C4-2B (cell line): ENCODE data around the gene LIN7A.
"Not testable (repeated sequence)": the region's sequence is repeated elsewhere in the genome, so short reads cannot be mapped to it uniquely, and the experiment has no call there.

Source experiments
- H3K27ac ChIP-seq: fragments of 450-650 bp; 2 replicates; pipeline ENCODE4 v1.5.1; 2017
- ZFX ChIP-seq: fragments of 450-650 bp; IDR thresholded peaks from 2 replicates; pipeline ENCODE4 v1.6.1; 2017
- TF ChIP-seq, protein P1 (sequence below): fragments of 450-650 bp; conservative IDR thresholded peaks from 2 replicates; pipeline ENCODE4 v1.5.1; 2017; ENCODE audit warnings: mild to moderate bottlenecking

The LIN7A gene

DNA sequence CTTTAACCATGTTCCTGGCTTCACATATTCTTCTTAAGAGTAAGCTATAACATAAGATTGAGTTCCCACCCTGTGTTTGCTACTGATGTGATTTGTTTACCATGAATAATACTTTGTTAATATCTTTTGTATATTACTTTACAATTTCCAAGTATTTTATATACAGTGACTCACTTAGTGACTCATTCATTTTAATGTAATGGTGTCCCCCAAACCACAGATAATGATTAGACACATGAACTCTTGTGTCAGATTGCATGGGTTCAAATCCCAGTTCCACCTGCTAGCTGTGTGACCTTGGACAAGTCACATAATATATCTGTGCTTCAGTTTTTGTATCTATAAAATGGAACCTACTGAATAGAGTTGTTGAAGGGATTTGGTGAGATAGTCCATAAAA, 144.9 kb downstream of the LIN7A start:
- TF ChIP-seq ZFX: no peak
- TF ChIP-seq, protein P1, sequence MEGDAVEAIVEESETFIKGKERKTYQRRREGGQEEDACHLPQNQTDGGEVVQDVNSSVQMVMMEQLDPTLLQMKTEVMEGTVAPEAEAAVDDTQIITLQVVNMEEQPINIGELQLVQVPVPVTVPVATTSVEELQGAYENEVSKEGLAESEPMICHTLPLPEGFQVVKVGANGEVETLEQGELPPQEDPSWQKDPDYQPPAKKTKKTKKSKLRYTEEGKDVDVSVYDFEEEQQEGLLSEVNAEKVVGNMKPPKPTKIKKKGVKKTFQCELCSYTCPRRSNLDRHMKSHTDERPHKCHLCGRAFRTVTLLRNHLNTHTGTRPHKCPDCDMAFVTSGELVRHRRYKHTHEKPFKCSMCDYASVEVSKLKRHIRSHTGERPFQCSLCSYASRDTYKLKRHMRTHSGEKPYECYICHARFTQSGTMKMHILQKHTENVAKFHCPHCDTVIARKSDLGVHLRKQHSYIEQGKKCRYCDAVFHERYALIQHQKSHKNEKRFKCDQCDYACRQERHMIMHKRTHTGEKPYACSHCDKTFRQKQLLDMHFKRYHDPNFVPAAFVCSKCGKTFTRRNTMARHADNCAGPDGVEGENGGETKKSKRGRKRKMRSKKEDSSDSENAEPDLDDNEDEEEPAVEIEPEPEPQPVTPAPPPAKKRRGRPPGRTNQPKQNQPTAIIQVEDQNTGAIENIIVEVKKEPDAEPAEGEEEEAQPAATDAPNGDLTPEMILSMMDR: no peak
- H3K27ac ChIP-seq: no peak overlapping the region

DNA sequence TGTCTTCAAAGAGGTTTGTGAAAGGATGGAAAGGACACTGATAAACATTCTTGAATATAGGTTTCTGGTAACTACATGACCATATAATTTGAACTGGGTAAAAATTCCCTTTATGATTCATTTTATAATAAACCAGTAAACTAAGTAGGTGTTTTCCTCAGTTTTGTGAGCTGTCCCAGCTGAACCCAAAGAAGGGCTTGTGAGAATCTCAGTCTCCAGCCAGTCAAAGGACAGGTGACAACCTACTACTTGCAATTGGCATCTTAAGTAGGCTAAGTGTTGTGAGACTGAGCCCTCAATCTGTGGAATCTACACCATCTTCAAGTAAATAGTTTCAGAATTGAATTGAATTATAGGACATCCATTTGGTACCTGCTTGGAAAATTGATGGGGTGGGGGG, 145.9 kb downstream of the LIN7A start:
- TF ChIP-seq ZFX: no peak
- TF ChIP-seq, protein P1: no peak

DNA sequence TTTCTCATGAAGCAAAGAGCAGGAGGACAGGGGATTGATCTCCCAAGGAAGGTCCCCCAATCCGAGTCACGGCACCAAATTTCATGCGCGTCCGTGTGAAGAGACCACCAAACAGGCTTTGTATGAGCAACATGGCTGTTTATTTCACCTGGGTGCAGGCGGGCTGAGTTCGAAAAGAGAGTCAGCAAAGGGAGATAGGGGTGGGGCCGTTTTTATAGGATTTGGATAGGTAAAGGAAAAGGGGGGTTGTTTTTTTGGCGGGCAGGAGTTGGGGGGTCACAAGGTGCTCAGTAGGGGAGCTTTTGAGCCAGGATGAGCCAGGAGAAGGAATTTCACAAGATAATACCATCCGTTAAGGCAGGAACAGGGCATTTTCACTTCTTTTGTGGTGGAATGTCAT, 149.3 kb downstream of the LIN7A start:
- not testable (repeated sequence) for H3K27ac ChIP-seq

More for the DNA sequence above, 145.9 kb downstream of the LIN7A start:
- no peak overlapping the region for H3K27ac ChIP-seq

DNA sequence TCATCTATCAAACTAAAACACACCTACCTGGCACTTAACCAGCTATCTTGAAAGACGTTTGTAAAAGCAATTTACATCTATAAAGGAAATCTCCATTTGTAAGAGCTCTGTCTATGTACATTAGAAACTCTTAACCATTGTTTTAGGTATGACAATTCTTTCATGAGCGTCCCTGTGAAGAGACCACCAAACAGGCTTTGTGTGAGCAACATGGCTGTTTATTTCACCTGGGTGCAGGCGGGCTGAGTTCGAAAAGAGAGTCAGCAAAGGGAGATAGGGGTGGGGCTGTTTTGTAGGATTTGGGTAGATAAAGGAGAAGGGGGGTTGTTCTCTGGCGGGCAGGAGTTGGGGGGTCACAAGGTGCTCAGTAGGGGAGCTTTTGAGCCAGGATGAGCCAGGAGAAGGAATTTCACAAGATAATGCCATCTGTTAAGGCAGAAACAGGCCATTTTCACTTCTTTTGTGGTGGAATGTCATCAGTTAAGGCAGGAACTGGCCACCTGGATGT, 154.7 kb downstream of the LIN7A start:
- H3K27ac ChIP-seq: not testable (repeated sequence)

DNA sequence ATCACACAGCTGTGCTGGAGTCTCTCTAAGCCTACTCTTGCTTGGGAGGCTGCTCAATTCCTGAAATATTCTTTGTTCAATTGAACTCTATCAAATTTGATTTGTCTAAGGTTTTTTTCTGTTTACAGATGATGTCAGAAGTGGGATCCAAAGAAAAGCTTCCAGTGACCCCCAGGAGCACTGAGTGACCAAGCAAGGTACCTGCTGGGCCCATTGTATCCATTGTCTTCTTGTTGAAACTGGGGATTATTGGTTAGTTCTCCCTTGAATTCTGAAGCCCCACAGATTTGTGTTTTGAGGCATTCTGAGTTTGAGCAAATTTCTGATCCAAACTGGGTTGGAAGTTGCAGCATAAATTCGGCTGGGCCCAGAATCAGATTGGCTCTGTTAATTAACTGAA, 156.4 kb downstream of the LIN7A start:
- TF ChIP-seq ZFX: no peak
- TF ChIP-seq, protein P1: no peak
- no peak overlapping the region for H3K27ac ChIP-seq

DNA sequence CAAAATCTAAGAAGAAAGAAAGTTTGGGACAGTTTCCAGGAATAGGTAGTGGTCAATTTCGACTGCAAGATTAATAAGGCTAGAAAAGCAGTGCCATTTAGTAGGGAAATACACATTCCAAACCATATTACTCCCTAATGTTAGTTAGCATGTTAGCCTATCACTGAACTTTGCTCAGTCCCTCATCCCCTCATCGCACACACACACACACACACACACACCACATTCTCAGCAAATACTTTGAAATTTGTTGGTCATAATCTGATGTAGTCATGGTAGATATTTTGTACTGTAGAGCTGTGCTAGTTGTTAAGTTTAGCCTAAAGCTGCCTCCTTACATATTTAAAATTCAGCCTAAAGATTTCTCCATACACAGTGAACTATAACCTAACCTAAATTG, 157.0 kb downstream of the LIN7A start:
- no peak for TF ChIP-seq ZFX
- TF ChIP-seq, protein P1: no peak
- no peak overlapping the region for H3K27ac ChIP-seq

DNA sequence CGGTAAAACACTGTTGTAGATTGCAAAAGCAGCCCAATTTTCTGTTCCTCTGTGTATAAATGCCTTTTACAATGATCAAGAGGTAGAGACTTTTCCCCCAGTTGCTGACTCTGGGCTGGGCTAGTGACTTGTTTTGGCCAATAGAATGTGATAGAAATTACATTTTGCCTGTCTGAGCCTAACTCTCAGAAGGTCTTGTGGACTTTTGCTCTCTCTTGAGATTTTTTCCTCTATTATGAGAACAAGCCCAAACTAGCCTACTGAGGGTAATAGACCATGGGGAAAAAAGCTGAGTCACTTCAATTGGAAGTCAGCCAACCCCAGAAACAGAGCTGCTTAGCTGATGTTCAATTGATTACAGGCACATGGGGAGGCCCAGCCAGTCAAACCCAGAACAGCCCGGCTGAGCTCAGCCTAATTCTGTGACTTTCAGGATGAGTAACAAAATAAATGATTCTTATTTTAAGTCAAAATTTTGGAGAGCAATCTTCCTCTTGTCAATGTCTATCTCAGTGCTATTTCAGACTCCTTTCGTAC, 159.7 kb downstream of the LIN7A start:
- peak overlapping the region; percentile 49; the same call in 1 of the 2 replicates for H3K27ac ChIP-seq
- TF ChIP-seq, protein P1: no peak
- no peak for TF ChIP-seq ZFX

DNA sequence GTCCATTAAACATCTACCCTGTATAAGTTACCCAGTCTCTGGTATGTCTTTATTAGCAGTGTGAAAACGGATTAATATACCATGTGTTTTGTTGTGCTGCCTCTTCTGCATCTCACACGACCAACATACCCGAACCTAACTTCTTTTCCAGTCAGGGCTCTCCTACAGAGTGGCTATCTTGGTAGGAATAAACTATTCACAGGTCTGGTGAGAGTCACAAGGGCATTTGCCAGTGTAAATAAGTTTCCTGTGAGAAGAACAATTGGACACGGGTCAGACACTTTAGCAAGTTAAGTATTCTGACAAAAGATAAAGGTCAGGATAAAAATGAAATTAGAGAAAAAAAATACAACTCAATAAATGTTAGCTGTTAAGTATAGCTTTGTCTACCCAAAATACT, 160.1 kb downstream of the LIN7A start:
- peak overlapping the region; percentile 15; the same call in 1 of the 2 replicates for H3K27ac ChIP-seq
- no peak for TF ChIP-seq ZFX

DNA sequence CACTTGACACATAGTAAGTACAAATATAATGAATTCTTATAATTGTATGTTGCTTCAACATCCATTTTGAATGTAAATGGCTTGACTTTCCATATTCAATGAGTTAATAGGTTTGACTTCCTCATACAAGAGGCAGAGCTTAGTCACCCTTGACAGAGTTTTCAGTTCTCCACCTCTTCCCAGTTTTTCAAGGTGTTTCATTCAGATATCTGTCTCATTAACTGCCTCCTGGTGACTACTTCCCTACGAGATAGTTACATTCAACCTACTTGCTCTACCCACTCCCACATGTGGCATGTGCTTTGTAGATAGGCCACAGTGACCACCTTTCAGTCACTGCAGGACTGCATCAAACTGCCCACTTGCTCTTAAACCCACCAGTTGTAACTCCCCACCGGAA, 161.0 kb downstream of the LIN7A start:
- peak overlapping the region; percentile 15; the same call in 1 of the 2 replicates for H3K27ac ChIP-seq
- TF ChIP-seq, protein P1: no peak
- no peak for TF ChIP-seq ZFX
